ENCODE data around the gene DIAPH1.

DIAPH1 gene

DNA sequence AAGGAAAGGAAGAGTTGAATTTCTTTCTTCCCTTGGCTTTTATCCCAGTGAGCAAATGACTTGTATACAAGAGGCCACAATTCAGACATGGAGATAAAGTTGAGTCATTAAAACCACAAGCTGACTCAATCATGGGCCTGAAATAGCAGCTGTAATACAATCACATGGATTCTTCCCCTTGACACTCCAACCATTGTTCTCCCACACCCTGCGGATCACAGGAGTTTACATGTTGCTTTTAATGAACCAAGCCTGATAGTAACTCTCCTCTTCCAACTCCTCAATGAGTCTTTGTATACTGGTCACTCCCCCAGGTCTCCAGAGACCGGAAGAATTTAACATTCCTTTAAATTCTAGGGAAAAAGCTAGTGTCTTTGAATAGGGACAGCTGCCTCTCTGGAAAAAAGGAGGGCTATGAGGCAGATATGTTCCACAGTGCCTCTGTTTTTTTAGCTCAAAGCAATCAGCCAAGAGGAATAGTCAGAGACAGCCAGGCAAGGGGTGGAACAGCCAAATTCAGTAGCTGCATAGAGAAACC, 97.5 kb downstream of the DIAPH1 start:
- H3K9ac ChIP-seq (ENCODE audit: low read depth, low read length): no peak overlapping the region
- peaks cover 24% of the 10 kb centered on the region; the same call in 1 of the 2 replicates for H3K4me1 ChIP-seq (ENCODE audit: insufficient read depth, low read length)
- no peaks in the 10 kb centered on the region for H3K9me3 ChIP-seq (ENCODE audit: control insufficient read depth, insufficient read depth, low read length)
- peaks cover 14% of the 10 kb centered on the region; the same call in 1 of the 2 replicates for H3K36me3 ChIP-seq (ENCODE audit: insufficient read depth, low read length)

- peaks cover 25% of the 10 kb centered on the region for H3K4me1 ChIP-seq (ENCODE audit: insufficient read depth, low read length)
- peaks cover 12% of the 10 kb centered on the region; the same call in 1 of the 2 replicates for H3K36me3 ChIP-seq (ENCODE audit: insufficient read depth, low read length)
- no peak overlapping the region for H3K9ac ChIP-seq (ENCODE audit: low read depth, low read length)
- no peaks in the 10 kb centered on the region for H3K9me3 ChIP-seq (ENCODE audit: control insufficient read depth, insufficient read depth, low read length)
These were observed 98.9 kb downstream of the DIAPH1 start for GRCh38 chr5:141519605-141520565.

DNA sequence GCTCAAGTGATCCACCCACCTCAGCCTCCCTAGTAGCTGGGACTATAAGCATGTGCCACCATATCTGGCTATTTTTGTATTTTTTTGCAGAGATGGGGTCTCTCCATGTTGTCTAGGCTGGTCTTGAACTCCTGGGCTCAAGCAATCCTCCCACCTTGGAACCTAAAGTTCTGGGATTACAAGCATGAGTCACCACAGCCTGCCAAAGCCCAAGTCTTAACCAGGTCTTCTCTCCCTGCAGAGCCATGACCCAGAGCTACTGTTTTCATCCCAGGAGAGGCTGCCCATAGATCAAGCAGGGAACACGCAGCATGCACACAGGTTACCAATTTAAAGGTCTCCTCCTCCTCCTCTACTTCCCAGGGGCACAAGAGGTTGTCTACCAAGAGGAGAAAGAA, 100.2 kb downstream of the DIAPH1 start:
- H3K36me3 ChIP-seq (ENCODE audit: insufficient read depth, low read length): peaks cover 8% of the 10 kb centered on the region; the same call in 1 of the 2 replicates
- no peak overlapping the region for H3K9ac ChIP-seq (ENCODE audit: low read depth, low read length)
- H3K9me3 ChIP-seq (ENCODE audit: control insufficient read depth, insufficient read depth, low read length): no peaks in the 10 kb centered on the region
- H3K4me1 ChIP-seq (ENCODE audit: insufficient read depth, low read length): peaks cover 25% of the 10 kb centered on the region

- Histone ChIP-seq H3K9me3 (ENCODE audit: control insufficient read depth, insufficient read depth, low read length) (no peaks in the 10 kb centered on the region), H3K9ac (ENCODE audit: low read depth, low read length) (no peak overlapping the region), H3K36me3 (ENCODE audit: insufficient read depth, low read length) (peaks cover 5% of the 10 kb centered on the region; the same call in 1 of the 2 replicates), H3K4me1 (ENCODE audit: insufficient read depth, low read length) (peaks cover 25% of the 10 kb centered on the region)
These were observed 100.8 kb downstream of the DIAPH1 start for GRCh38 chr5:141517880-141518617.

- peaks cover 4% of the 10 kb centered on the region; the same call in 1 of the 2 replicates for H3K36me3 ChIP-seq (ENCODE audit: insufficient read depth, low read length)
- H3K4me1 ChIP-seq (ENCODE audit: insufficient read depth, low read length): peaks cover 25% of the 10 kb centered on the region
- no peak overlapping the region for H3K9ac ChIP-seq (ENCODE audit: low read depth, low read length)
These were observed 101.5 kb downstream of the DIAPH1 start for GRCh38 chr5:141517312-141517711.

DNA sequence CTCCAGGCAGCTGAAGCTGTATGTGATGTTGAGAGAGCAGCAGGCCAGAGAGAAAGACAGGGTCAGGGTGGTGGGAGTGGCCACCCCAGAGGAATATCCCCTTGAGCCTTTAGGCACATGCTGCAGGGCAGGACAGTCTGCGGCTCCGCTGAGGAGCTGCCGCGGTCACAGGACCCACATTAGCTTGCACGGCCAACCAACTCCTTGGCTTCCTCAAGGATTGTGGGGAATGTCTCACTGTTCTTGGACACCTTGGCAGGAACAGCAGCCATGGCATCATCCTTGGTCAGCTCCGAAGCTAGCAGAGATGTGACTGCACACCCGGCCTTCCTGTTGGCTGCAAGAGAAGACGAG, 102.2 kb downstream of the DIAPH1 start:
- no peaks in the 10 kb centered on the region for H3K9me3 ChIP-seq (ENCODE audit: control insufficient read depth, insufficient read depth, low read length)
- peaks cover 4% of the 10 kb centered on the region; the same call in 1 of the 2 replicates for H3K36me3 ChIP-seq (ENCODE audit: insufficient read depth, low read length)
- H3K9ac ChIP-seq (ENCODE audit: low read depth, low read length): no peak overlapping the region
- H3K4me1 ChIP-seq (ENCODE audit: insufficient read depth, low read length): peaks cover 21% of the 10 kb centered on the region

More at GRCh38 chr5:141517312-141517711, 101.5 kb downstream of the DIAPH1 start:
- H3K9me3 ChIP-seq (ENCODE audit: control insufficient read depth, insufficient read depth, low read length): no peaks in the 10 kb centered on the region

GRCh38 chr5:141515946-141516671, 102.7 kb downstream of the DIAPH1 start:
- H3K9me3 ChIP-seq (ENCODE audit: control insufficient read depth, insufficient read depth, low read length): no peaks in the 10 kb centered on the region
- no peak overlapping the region for H3K9ac ChIP-seq (ENCODE audit: low read depth, low read length)
- H3K36me3 ChIP-seq (ENCODE audit: insufficient read depth, low read length): 0 out of 2 replicates have a peak, but pooled peaks cover 4% of the 10 kb centered on the region
- peaks cover 20% of the 10 kb centered on the region for H3K4me1 ChIP-seq (ENCODE audit: insufficient read depth, low read length)

DNA sequence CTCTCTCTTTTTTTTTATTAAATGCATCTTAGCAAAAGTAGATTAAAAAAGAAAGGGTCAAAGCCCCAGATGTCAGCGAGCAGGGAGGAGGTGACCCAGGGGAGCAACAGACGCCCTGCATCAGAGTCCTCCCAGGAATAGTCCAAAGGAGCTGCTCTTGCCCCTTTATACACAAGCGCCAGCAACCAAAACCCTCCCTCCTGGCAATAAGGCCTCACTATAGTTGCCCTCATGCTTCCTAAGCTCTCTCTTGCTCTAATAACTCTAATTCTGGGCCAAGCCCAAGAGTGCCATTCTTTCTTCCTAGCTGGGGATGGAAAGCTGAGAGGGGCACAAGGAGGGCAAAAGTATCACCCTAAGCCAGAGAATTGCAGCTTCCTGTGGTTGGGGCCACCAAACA, 103.7 kb downstream of the DIAPH1 start:
- Histone ChIP-seq H3K9me3 (ENCODE audit: control insufficient read depth, insufficient read depth, low read length) (no peaks in the 10 kb centered on the region), H3K36me3 (ENCODE audit: insufficient read depth, low read length) (0 out of 2 replicates have a peak, but pooled peaks cover 4% of the 10 kb centered on the region), H3K4me1 (ENCODE audit: insufficient read depth, low read length) (peaks cover 20% of the 10 kb centered on the region), H3K9ac (ENCODE audit: low read depth, low read length) (no peak overlapping the region)

DNA sequence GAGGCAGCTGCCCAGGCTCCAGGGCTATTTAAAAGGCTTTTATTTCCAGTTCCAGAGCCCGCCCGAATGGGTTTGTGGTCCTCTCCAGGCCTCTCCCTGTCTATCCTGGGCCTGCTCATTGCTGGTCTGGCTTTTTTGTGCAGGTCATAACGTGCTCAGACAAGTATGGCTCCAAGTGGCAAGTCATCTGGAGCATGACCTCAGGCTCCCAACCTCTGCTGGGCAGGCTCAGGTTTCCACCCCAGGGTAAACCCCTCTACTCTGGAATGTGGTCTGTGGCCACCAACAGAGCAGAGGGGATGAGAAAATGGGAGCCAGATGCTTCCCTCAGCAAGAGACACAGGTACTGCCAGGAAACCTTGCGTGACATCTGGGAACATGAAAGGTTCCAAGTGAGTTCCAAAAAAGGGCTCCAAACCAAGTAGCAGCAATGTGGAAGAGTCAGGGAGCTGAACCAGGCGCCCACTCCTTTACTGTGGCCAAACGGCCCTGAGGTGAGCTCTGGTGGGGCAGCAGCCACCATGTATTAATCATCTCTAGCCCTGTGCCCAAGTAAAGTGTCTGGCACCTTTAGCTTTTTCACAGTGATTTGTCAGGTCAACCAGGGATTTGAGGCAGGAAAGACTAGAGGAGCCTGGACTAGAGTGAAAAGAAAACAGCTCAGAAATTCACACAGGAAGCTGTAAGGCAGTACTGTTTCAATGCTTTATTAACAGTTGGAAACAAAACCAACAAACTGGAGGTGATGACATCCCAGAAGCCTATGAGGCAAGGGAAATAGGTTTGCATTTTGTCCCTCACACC, 104.3 kb downstream of the DIAPH1 start:
- H3K4me1 ChIP-seq (ENCODE audit: insufficient read depth, low read length): peaks cover 23% of the 10 kb centered on the region
- H3K36me3 ChIP-seq (ENCODE audit: insufficient read depth, low read length): 0 out of 2 replicates have a peak, but pooled peaks cover 4% of the 10 kb centered on the region
- H3K9me3 ChIP-seq (ENCODE audit: control insufficient read depth, insufficient read depth, low read length): no peaks in the 10 kb centered on the region
- H3K9ac ChIP-seq (ENCODE audit: low read depth, low read length): peak overlapping the region; percentile 55

GRCh38 chr5:141513627-141514329, 105.0 kb downstream of the DIAPH1 start:
- Histone ChIP-seq H3K9me3 (ENCODE audit: control insufficient read depth, insufficient read depth, low read length) (no peaks in the 10 kb centered on the region), H3K4me1 (ENCODE audit: insufficient read depth, low read length) (peaks cover 28% of the 10 kb centered on the region), H3K36me3 (ENCODE audit: insufficient read depth, low read length) (0 out of 2 replicates have a peak, but pooled peaks cover 4% of the 10 kb centered on the region), H3K9ac (ENCODE audit: low read depth, low read length) (peak overlapping the region; percentile 55)

- H3K36me3 ChIP-seq (ENCODE audit: insufficient read depth, low read length): 0 out of 2 replicates have a peak, but pooled peaks cover 4% of the 10 kb centered on the region
- no peaks in the 10 kb centered on the region for H3K9me3 ChIP-seq (ENCODE audit: control insufficient read depth, insufficient read depth, low read length)
- H3K9ac ChIP-seq (ENCODE audit: low read depth, low read length): peak overlapping the region; percentile 55
- peaks cover 33% of the 10 kb centered on the region for H3K4me1 ChIP-seq (ENCODE audit: insufficient read depth, low read length)
These were observed 105.7 kb downstream of the DIAPH1 start for GRCh38 chr5:141512911-141513626.

- H3K9me3 ChIP-seq (ENCODE audit: control insufficient read depth, insufficient read depth, low read length): no peaks in the 10 kb centered on the region
- peak overlapping the region; percentile 55; the same call in 1 of the 2 replicates for H3K9ac ChIP-seq (ENCODE audit: low read depth, low read length)
- 0 out of 2 replicates have a peak, but pooled peaks cover 4% of the 10 kb centered on the region for H3K36me3 ChIP-seq (ENCODE audit: insufficient read depth, low read length)
- peaks cover 35% of the 10 kb centered on the region for H3K4me1 ChIP-seq (ENCODE audit: insufficient read depth, low read length)
These were observed 106.3 kb downstream of the DIAPH1 start for GRCh38 chr5:141512390-141512910.

Data from ES-I3 (cell line).